HL-60 (cell line): ENCODE results near the gene SMR3A.

Source experiments
- DNase-seq, 2 experiments: peaks; one replicate each; pipeline ENCODE4 v3.0.0-alpha.2; 2010 to 2020; ENCODE audit warnings: low read depth in 1 of 2, low spot score in 1 of 2
- H3K27ac ChIP-seq: fragments of 250-450 bp; sonication (Bioruptor Pico); replicated peaks from 2 replicates; pipeline ENCODE4 v1.5.1; 2020; ENCODE audit warnings: mild to moderate bottlenecking, moderate library complexity
- H3K27me3 ChIP-seq: fragments of 250-450 bp; sonication (Bioruptor Pico); 2 replicates; pipeline ENCODE4 v1.5.1; 2021; ENCODE audit warnings: mild to moderate bottlenecking, moderate library complexity; ENCODE audit not compliant: insufficient read depth, poor library complexity, severe bottlenecking
- H3K4me3 ChIP-seq: replicated peaks from 2 replicates; pipeline ENCODE4 v1.5.1; 2011; ENCODE audit warnings: mild to moderate bottlenecking, control low read depth, low read length; ENCODE audit not compliant: insufficient read depth
- CTCF ChIP-seq: IDR thresholded peaks from one replicate; pipeline ENCODE4 v1.5.1; 2011; ENCODE audit warnings: low read length, control low read depth, inconsistent platforms; ENCODE audit not compliant: insufficient read depth
- GABPA ChIP-seq: IDR thresholded peaks from 2 replicates; pipeline ENCODE4 v1.6.1; 2012; ENCODE audit warnings: low read depth
- POLR2AphosphoS5 ChIP-seq: IDR thresholded peaks from 2 replicates; pipeline ENCODE4 v1.6.1; 2012; ENCODE audit warnings: low read depth
- REST ChIP-seq: IDR thresholded peaks from 2 replicates; pipeline ENCODE4 v1.6.1; 2012; ENCODE audit warnings: low read depth; ENCODE audit not compliant: insufficient replicate concordance
- SPI1 ChIP-seq: IDR thresholded peaks from 2 replicates; pipeline ENCODE4 v1.6.1; 2012; ENCODE audit warnings: low read depth, mild to moderate bottlenecking, borderline replicate concordance

Gene SMR3A

GRCh38 chr4:70367813-70368212, 7.3 kb downstream of the SMR3A start:
- H3K4me3 ChIP-seq: no peak overlapping the region
- no peaks in the 10 kb centered on the region for H3K27me3 ChIP-seq
- H3K27ac ChIP-seq: no peak overlapping the region
- TF ChIP-seq SPI1 (no peak), REST (no peak), POLR2AphosphoS5 (no peak), GABPA (no peak), CTCF (no peak)
- no peak for DNase-seq

- TF ChIP-seq REST (no peak), SPI1 (no peak), GABPA (no peak), POLR2AphosphoS5 (no peak), CTCF (no peak)
- H3K27ac ChIP-seq: no peak overlapping the region
- no peak overlapping the region for H3K4me3 ChIP-seq
- no peaks in the 10 kb centered on the region for H3K27me3 ChIP-seq
- no peak for DNase-seq
Observed at GRCh38 chr4:70371987-70372386, 11.4 kb downstream of the SMR3A start.

- DNase-seq: no peak
- H3K4me3 ChIP-seq: no peak overlapping the region
Observed at GRCh38 chr4:70372760-70373159, 12.2 kb downstream of the SMR3A start.

More at GRCh38 chr4:70372760-70373159, 12.2 kb downstream of the SMR3A start:
- no peak for TF ChIP-seq GABPA
- TF ChIP-seq POLR2AphosphoS5: no peak
- no peak for TF ChIP-seq SPI1
- no peak for TF ChIP-seq REST
- no peak for TF ChIP-seq CTCF
- Histone ChIP-seq H3K27me3 (no peaks in the 10 kb centered on the region), H3K27ac (no peak overlapping the region)
